ENCODE results near the gene TRIM56.

Gene TRIM56

DNA sequence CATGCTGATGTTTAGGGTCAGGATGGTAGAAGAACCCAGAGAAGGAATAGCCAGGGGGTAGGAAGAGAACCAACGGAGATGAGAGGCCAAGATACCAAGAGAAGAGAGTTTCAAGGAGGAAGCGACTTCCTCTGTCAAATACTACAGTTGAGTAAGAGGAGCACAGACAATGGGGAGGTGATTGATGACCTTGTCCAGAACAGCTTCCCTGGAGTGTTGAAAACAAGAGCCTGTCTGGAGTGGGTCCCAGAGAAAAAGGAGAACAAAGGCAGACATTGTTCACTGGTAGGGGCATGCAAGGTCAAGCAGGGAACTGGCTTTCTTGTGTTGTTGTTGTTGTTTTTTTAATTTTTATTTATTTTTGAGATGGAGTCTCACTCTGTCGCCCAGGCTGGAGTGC lies 9.6 kb upstream of the TRIM56 start:
- TF ChIP-seq TAF1 (IDR thresholded peaks at IDR 0.05; ENCODE audit: borderline replicate concordance, insufficient read depth, low read length), result no peak

DNA sequence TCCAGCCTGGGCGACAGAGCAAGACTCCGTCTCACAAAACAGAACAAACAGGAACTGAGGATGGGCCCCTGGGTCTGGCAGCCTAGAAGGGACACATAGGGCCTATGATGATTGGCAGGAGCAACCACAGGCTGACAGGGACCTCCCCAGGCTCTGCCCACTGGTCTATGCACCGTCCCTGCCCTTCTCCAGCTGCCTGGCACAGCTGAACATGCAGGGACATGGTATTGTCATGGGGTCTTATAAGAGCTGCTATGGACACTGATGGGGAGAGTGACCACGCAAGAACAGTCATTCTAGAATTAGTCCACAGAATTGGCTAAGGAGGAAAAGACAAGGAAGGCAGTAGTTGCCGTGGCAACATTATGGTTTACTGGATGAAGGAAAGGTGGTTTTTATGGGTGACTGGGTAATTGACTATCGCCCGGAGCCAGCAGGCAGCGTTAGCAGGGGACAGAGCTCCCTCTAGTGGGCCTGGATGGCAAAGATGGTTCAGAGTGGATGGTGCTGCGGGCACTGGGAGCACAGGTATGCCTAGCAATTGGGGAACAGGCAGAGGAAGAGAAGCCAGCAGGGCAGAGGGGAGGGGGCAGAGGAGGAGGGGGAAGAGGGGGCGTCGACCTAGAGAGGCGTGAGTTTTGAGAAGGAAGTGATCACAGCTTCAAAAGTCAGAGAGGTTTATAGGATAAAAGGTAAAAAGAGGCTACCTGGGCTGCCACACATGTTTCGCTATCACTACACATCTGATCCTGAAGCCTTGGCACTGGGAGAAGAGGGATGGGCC lies 7.8 kb upstream of the TRIM56 start:
- TF ChIP-seq, protein P1, sequence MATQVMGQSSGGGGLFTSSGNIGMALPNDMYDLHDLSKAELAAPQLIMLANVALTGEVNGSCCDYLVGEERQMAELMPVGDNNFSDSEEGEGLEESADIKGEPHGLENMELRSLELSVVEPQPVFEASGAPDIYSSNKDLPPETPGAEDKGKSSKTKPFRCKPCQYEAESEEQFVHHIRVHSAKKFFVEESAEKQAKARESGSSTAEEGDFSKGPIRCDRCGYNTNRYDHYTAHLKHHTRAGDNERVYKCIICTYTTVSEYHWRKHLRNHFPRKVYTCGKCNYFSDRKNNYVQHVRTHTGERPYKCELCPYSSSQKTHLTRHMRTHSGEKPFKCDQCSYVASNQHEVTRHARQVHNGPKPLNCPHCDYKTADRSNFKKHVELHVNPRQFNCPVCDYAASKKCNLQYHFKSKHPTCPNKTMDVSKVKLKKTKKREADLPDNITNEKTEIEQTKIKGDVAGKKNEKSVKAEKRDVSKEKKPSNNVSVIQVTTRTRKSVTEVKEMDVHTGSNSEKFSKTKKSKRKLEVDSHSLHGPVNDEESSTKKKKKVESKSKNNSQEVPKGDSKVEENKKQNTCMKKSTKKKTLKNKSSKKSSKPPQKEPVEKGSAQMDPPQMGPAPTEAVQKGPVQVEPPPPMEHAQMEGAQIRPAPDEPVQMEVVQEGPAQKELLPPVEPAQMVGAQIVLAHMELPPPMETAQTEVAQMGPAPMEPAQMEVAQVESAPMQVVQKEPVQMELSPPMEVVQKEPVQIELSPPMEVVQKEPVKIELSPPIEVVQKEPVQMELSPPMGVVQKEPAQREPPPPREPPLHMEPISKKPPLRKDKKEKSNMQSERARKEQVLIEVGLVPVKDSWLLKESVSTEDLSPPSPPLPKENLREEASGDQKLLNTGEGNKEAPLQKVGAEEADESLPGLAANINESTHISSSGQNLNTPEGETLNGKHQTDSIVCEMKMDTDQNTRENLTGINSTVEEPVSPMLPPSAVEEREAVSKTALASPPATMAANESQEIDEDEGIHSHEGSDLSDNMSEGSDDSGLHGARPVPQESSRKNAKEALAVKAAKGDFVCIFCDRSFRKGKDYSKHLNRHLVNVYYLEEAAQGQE (IDR thresholded peaks at IDR 0.05; ENCODE audit: insufficient read depth in 1 of 2, low read depth in 2 of 2, low read length in 2 of 2), result 0 out of 4 replicates have a peak, but pooled peaks of 1 of the 2 experiments have one; percentile 23
- no peak for TF ChIP-seq SIN3A (IDR thresholded peaks at IDR 0.05; ENCODE audit: borderline replicate concordance, insufficient read depth, low read length)
- peak; percentile 38 for TF ChIP-seq FOXP2 (optimal IDR thresholded peaks at IDR 0.05; ENCODE audit: borderline replicate concordance, extremely low read depth, extremely low read length, insufficient read depth)

- TF ChIP-seq, protein P1 (IDR thresholded peaks at IDR 0.05; ENCODE audit: insufficient read depth in 1 of 2, low read depth in 2 of 2, low read length in 2 of 2), result no peak
Observed at GRCh38 chr7:101081432-101081831, 3.8 kb upstream of the TRIM56 start.

DNA sequence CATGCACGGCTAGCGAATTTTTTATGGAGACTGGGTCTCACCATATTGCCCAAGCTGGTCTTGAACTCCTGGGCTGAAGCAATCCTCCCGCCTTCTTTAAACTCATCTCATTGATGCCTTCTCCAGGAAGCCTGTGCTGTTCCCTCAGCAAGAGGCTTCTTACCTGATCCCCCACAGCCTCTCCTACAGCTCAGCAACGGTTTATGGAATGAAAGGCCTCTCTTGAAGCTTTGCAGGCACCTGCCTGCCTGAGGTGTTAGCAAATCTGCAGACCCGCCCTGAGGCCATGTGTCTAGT lies 468 bp upstream of the TRIM56 start:
- TF ChIP-seq FOXP2 (optimal IDR thresholded peaks at IDR 0.05; ENCODE audit: borderline replicate concordance, extremely low read depth, extremely low read length, insufficient read depth), result no peak
- TF ChIP-seq SIN3A (IDR thresholded peaks at IDR 0.05; ENCODE audit: borderline replicate concordance, insufficient read depth, low read length), result no peak
- TF ChIP-seq, protein P1 (IDR thresholded peaks at IDR 0.05; ENCODE audit: insufficient read depth in 1 of 2, low read depth in 2 of 2, low read length in 2 of 2), result no peak
- no peak for TF ChIP-seq POLR2AphosphoS5 (IDR thresholded peaks at IDR 0.05; ENCODE audit: low read depth, low read length)
- no peak for TF ChIP-seq TAF1 (IDR thresholded peaks at IDR 0.05; ENCODE audit: borderline replicate concordance, insufficient read depth, low read length)

- TF ChIP-seq, protein P1 (IDR thresholded peaks at IDR 0.05; ENCODE audit: insufficient read depth in 1 of 2, low read depth in 2 of 2, low read length in 2 of 2), result no peak
- TF ChIP-seq FOXP2 (optimal IDR thresholded peaks at IDR 0.05; ENCODE audit: borderline replicate concordance, extremely low read depth, extremely low read length, insufficient read depth), result no peak
- TF ChIP-seq SIN3A (IDR thresholded peaks at IDR 0.05; ENCODE audit: borderline replicate concordance, insufficient read depth, low read length), result no peak
- no peak for TF ChIP-seq POLR2AphosphoS5 (IDR thresholded peaks at IDR 0.05; ENCODE audit: low read depth, low read length)
- TF ChIP-seq TAF1 (IDR thresholded peaks at IDR 0.05; ENCODE audit: borderline replicate concordance, insufficient read depth, low read length), result no peak
Observed at GRCh38 chr7:101087334-101088068, 2.2 kb downstream of the TRIM56 start.

All from PFSK-1 (cell line).